PC-3 (cell line): Measurements from ENCODE around the gene TERF2IP.

Source experiments
- CTCF ChIP-seq: fragments of 300-600 bp; sonication (generic); conservative IDR thresholded peaks from 2 replicates; pipeline ENCODE4 v1.5.1; 2017; ENCODE audit warnings: antibody characterized with exemption, low read depth, mild to moderate bottlenecking, low read length
- EZH2 ChIP-seq: fragments of 300-600 bp; sonication (generic); IDR thresholded peaks from one replicate; pipeline ENCODE4 v1.6.1; 2017; ENCODE audit warnings: antibody characterized with exemption, mild to moderate bottlenecking, low read length; ENCODE audit not compliant: unreplicated experiment
- EZH2phosphoT487 ChIP-seq: fragments of 300-600 bp; sonication (generic); IDR thresholded peaks from 2 replicates; pipeline ENCODE4 v1.6.1; 2018; ENCODE audit warnings: mild to moderate bottlenecking, antibody characterized with exemption, low read length, borderline replicate concordance

DNA sequence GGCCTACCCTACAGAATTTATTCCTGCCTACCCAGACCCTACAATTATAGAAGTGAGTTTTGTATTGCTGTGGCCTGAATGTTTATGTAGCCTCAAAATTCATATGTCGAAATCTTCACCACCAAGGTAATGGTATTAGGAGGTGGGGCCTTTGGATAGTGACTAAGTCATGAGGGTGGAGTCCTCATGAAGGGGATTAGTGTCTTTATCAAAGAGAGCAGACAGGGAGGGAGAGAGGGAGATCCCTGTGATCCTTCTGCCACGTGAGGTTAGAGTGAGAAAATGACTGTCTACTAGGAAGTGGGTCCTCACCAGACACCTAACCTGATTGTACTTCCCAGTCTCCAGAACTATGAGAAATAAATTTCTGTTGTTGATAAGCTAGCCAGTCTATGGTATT lies 54.7 kb downstream of the TERF2IP start:
- no peak for TF ChIP-seq EZH2
- no peak for TF ChIP-seq CTCF
- TF ChIP-seq EZH2phosphoT487 = no peak
